Measurements from ENCODE around the gene CDYL.

The CDYL gene

GRCh38 chr6:4910037-4910760, 134.0 kb downstream of the CDYL start:
- DNase-seq: no peak

GRCh38 chr6:4912559-4912958, 136.4 kb downstream of the CDYL start:
- DNase-seq: no peak

GRCh38 chr6:4913705-4914419, 137.7 kb downstream of the CDYL start:
- DNase-seq: no peak

- no peak for DNase-seq
Observed at GRCh38 chr6:4914420-4915159, 138.4 kb downstream of the CDYL start.

- DNase-seq: no peak
Observed at GRCh38 chr6:4916954-4917561, 140.9 kb downstream of the CDYL start.

GRCh38 chr6:4920914-4921410, 144.8 kb downstream of the CDYL start:
- DNase-seq: no peak

GRCh38 chr6:4922488-4923037, 146.4 kb downstream of the CDYL start:
- DNase-seq: no peak

- DNase-seq: no peak
Observed at GRCh38 chr6:4923081-4923480, 146.9 kb downstream of the CDYL start.

- DNase-seq: no peak
Observed at GRCh38 chr6:4924661-4925271, 148.6 kb downstream of the CDYL start.

GRCh38 chr6:4925580-4925979, 149.4 kb downstream of the CDYL start:
- DNase-seq: no peak

GRCh38 chr6:4928426-4928825, 152.2 kb downstream of the CDYL start:
- DNase-seq: no peak

- no peak for DNase-seq
Observed at GRCh38 chr6:4929097-4929718, 153.0 kb downstream of the CDYL start.

GRCh38 chr6:4930025-4930691, 154.0 kb downstream of the CDYL start:
- no peak for DNase-seq

GRCh38 chr6:4931530-4932227, 155.5 kb downstream of the CDYL start:
- DNase-seq: no peak

- no peak for DNase-seq
Observed at GRCh38 chr6:4932228-4932903, 156.2 kb downstream of the CDYL start.

- DNase-seq: no peak
Observed at GRCh38 chr6:4935486-4935885, 159.3 kb downstream of the CDYL start.

GRCh38 chr6:4935975-4936680, 159.9 kb downstream of the CDYL start:
- DNase-seq: no peak

GRCh38 chr6:4936681-4937041, 160.5 kb downstream of the CDYL start:
- no peak for DNase-seq

GRCh38 chr6:4937414-4937813, 161.2 kb downstream of the CDYL start:
- DNase-seq: no peak

GRCh38 chr6:4939241-4939640, 163.0 kb downstream of the CDYL start:
- DNase-seq: no peak

Data from activated T-cell treated with anti-CD3 and anti-CD28 coated beads, Interleukin-2, amount 50 U/mL, for 1 hour (primary cell).